ENCODE data around the gene COPS4. TPM values are rescaled to one million over a fixed set of nuclear protein-coding genes. Genes with fewer than 3 reads are reported as not detected.
A peak's percentile ranks its signal among the peaks of the same experiment; 100 is the strongest.

The COPS4 gene
- total and polyA plus RNA-seq, 12 donors, result 13.4 to 110 (median 45.5) TPM

DNA sequence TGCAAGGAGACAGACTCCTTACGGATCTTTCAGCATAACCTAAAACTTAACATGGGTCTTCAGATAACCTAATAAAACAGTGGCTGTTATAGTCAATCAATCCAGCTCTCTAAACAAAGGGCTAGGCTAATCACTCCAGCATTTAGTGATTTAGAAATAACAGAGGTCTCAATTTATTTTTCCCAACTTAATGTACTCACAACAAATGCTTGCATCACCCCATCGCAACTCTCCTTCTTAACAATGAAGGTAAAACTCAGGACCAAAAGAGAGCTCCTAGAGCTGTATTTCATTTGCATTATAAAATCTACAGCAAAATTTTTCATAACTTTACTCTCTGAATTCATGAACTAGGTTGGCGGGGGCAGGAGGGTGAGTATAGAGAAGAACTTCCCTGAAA lies 25.5 kb upstream of the COPS4 start:
- no peaks in the 10 kb centered on the region for H3K9me3 ChIP-seq (replicated peaks in 1 of 3)
- DNase-seq, result no peak
- peaks cover 4 to 31% of the 10 kb centered on the region in 2 donors for H3K4me1 ChIP-seq (replicated peaks in 1 of 2)
- no peak for TF ChIP-seq POLR2A (IDR thresholded peaks at IDR 0.05)
- TF ChIP-seq, protein P1, sequence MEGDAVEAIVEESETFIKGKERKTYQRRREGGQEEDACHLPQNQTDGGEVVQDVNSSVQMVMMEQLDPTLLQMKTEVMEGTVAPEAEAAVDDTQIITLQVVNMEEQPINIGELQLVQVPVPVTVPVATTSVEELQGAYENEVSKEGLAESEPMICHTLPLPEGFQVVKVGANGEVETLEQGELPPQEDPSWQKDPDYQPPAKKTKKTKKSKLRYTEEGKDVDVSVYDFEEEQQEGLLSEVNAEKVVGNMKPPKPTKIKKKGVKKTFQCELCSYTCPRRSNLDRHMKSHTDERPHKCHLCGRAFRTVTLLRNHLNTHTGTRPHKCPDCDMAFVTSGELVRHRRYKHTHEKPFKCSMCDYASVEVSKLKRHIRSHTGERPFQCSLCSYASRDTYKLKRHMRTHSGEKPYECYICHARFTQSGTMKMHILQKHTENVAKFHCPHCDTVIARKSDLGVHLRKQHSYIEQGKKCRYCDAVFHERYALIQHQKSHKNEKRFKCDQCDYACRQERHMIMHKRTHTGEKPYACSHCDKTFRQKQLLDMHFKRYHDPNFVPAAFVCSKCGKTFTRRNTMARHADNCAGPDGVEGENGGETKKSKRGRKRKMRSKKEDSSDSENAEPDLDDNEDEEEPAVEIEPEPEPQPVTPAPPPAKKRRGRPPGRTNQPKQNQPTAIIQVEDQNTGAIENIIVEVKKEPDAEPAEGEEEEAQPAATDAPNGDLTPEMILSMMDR (IDR thresholded peaks at IDR 0.05), result no peak
- H3K36me3 ChIP-seq (replicated peaks in 1 of 2), result no peaks in the 10 kb centered on the region
- H3K27ac ChIP-seq, result peak overlapping the region in 1 of 5 donors; percentile 88
- peak overlapping the region in 1 of 4 donors; percentile 68 for H3K4me3 ChIP-seq
- intact Hi-C loops (cut with DNase I), result loop anchor here in 1 of 2 donors (10.0 kb wide), 1 partner anchor 105 kb away; the partner anchor contains the start of gene THAP9
- no peaks in the 10 kb centered on the region for H3K27me3 ChIP-seq
- 72 to 81% (median 78%) methylated on average over 3 of the region's 3 CpGs for WGBS, 4 donors

DNA sequence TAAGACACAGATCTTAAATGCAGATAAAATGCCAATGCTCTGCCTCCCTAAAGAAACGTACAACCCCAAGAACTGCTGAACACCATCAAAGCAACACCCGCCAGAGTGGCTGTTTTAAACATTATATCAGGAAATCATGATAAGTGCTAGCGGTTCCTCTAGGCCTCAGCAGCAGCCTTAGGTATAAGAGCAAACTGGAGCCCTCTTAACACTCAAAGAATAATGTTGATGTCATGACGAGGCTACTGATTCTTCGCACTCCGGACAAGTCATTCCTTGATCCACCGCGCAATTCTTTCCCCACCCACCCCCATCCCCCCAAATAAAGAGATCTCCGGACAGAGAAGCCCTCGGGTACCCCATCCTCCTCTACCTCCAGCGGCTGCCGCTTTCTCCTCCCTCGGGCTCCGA lies 24.9 kb upstream of the COPS4 start:
- peak in 1 of 7 donors; percentile 8 for DNase-seq
- no peak for TF ChIP-seq POLR2A (IDR thresholded peaks at IDR 0.05)
- TF ChIP-seq, protein P1 (IDR thresholded peaks at IDR 0.05), result no peak
- Histone ChIP-seq H3K27me3 (no peaks in the 10 kb centered on the region), H3K27ac (peak overlapping the region; percentile 76 to 89 (median 88)), H3K9me3 (replicated peaks in 1 of 3) (no peaks in the 10 kb centered on the region), H3K4me3 (peak overlapping the region; percentile 66 to 78 (median 71)), H3K36me3 (replicated peaks in 1 of 2) (no peaks in the 10 kb centered on the region), H3K4me1 (replicated peaks in 1 of 2) (peaks cover 4 to 31% of the 10 kb centered on the region in 2 donors)
- intact Hi-C loops (cut with DNase I), result no loop called here
- 0 to 1% (median 1%) methylated on average over 3 to 14 of the region's 14 CpGs for WGBS, 4 donors

DNA sequence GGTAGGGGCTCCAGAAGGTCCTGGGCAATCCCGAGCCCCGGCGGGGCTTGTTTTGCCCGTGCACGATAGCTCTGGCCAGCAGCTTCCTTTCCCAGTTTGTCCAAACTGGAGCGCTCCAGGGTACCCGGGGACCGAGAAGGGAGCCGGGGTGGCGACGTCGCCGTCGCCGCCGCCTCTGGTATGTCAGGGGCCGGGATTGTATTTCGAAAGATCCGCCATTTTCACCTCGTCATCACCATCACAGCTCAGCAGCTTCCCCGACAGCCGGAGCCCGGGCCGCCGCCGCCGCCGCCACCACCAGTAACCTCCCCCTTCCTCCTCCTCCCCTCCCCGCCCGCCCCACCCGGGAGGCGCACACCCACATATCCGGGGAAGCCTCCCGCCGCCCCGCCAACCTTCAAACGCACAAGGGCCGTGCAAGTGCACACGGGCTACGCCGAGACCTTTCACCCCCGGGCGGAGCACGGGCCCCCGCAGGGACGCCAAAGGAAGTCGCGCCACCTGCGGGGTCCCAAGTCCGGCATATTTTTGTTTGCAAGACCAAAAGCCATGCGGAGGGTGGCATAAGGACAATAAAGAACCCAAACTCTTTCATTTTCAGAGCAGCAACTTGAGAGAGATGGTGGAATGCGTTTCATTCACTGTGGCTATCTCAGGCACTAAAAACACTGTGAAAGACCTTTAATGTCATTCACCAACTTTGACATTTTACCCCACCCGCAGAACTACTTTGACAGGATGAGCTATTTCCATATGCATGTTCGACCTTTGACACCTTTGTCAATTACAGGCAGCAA lies 24.3 kb upstream of the COPS4 start, which contains the start of gene LIN54:
LIN54 (minus strand) TSS at position 302 of the 797 bp plus-strand sequence. CDS start 25,979 bp downstream, outside the sequence.
- TF ChIP-seq POLR2A (IDR thresholded peaks at IDR 0.05), result peak in 1 of 2 donors; percentile 51
- TF ChIP-seq, protein P1 (IDR thresholded peaks at IDR 0.05), result no peak
- no peaks in the 10 kb centered on the region for H3K36me3 ChIP-seq (replicated peaks in 1 of 2)
- peaks cover 4 to 31% of the 10 kb centered on the region in 2 donors for H3K4me1 ChIP-seq (replicated peaks in 1 of 2)
- H3K27ac ChIP-seq, result peak within 1 kb of the TSS; percentile 76 to 89 (median 88)
- peak; percentile 82 to 89 (median 89) for DNase-seq
- H3K9me3 ChIP-seq (replicated peaks in 1 of 3), result no peaks in the 10 kb centered on the region
- peak within 1 kb of the TSS; percentile 66 to 78 (median 71) for H3K4me3 ChIP-seq
- H3K27me3 ChIP-seq, result no peaks in the 10 kb centered on the region
- 0 to 1% (median 1%) methylated on average over 14 to 54 of the region's 54 CpGs for WGBS, 4 donors
- intact Hi-C loops (cut with DNase I), result no loop called here

DNA sequence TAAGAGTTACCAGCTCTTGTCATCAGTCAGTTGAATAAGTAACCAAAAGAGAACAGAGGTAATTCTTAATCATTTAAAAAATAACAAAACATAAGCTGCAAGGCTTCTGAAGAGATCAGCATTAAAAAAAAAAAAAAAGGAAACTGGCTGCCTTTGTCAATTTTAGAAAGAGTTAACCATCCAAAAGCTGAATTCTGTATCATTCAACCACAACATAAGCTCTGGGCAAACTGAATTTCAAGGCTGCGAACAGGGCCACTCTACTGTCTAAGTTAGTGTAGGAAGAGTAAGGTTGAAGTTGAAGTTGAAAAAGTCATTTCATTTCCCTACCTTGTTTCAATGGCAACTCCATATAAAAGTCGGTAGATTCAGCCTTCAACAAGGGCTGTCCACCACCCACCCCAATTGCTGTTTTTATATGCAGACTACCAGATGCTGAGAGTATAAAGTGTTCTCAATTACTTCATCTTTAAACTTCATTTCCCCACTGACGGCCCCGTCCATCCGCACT lies 23.2 kb upstream of the COPS4 start:
- Histone ChIP-seq H3K27me3 (no peaks in the 10 kb centered on the region), H3K36me3 (replicated peaks in 1 of 2) (no peaks in the 10 kb centered on the region), H3K4me3 (peak overlapping the region; percentile 51 to 78 (median 68)), H3K4me1 (replicated peaks in 1 of 2) (peaks cover 4 to 31% of the 10 kb centered on the region in 2 donors), H3K9me3 (replicated peaks in 1 of 3) (no peaks in the 10 kb centered on the region), H3K27ac (peak overlapping the region; percentile 46 to 94 (median 84))
- intact Hi-C loops (cut with DNase I), result no loop called here
- TF ChIP-seq POLR2A (IDR thresholded peaks at IDR 0.05), result no peak
- TF ChIP-seq, protein P1 (IDR thresholded peaks at IDR 0.05), result no peak
- 2 to 8% (median 6%) methylated on average over 5 of the region's 5 CpGs for WGBS, 4 donors
- DNase-seq, result peak in 1 of 7 donors; percentile 8

Measured in adrenal gland (tissue), 12 donors.